Glutamatergic neuron (in vitro differentiated cells): ENCODE results near the gene MST1R. TPM values are rescaled to one million over a fixed set of nuclear protein-coding genes. Genes with fewer than 3 reads are reported as not detected.
"Not testable (repeated sequence)": the region's sequence is repeated elsewhere in the genome, so short reads cannot be mapped to it uniquely, and the experiment has no call there.

Source experiments
- DNase-seq: peaks from one replicate; pipeline ENCODE4 v3.0.0; 2022
- H3K27ac Mint-ChIP-seq: one replicate; pipeline ENCODE4 v1.8.0; 2020; ENCODE audit warnings: mild to moderate bottlenecking, mixed read lengths, inconsistent platforms; ENCODE audit not compliant: unreplicated experiment
- H3K27me3 Mint-ChIP-seq: one replicate; pipeline ENCODE4 v1.8.0; 2020; ENCODE audit warnings: mild to moderate bottlenecking, moderate library complexity, mixed read lengths, inconsistent platforms; ENCODE audit not compliant: unreplicated experiment
- H3K36me3 Mint-ChIP-seq: one replicate; pipeline ENCODE4 v1.8.0; 2020; ENCODE audit warnings: mild to moderate bottlenecking, mixed read lengths, inconsistent platforms; ENCODE audit not compliant: unreplicated experiment
- H3K4me1 Mint-ChIP-seq: one replicate; pipeline ENCODE4 v1.8.0; 2020; ENCODE audit warnings: mild to moderate bottlenecking, low read depth, mixed read lengths, inconsistent platforms; ENCODE audit not compliant: unreplicated experiment
- H3K4me3 Mint-ChIP-seq: one replicate; pipeline ENCODE4 v1.8.0; 2020; ENCODE audit warnings: mild to moderate bottlenecking, mixed read lengths, inconsistent platforms; ENCODE audit not compliant: unreplicated experiment
- H3K9me3 Mint-ChIP-seq: one replicate; pipeline ENCODE4 v1.8.0; 2020; ENCODE audit warnings: mild to moderate bottlenecking, moderate library complexity, mixed read lengths, inconsistent platforms; ENCODE audit not compliant: unreplicated experiment
- CTCF ChIP-seq: fragments of 200-600 bp; sonication (generic); IDR thresholded peaks from one replicate; pipeline ENCODE4 v1.5.0; 2021; ENCODE audit not compliant: partially characterized antibody, unreplicated experiment
- total RNA-seq: library from RNA; stranded (reverse); fragmentation: NEBNext Ultra II Directional; extraction: Animal tissue kit (Norgen Biotek cat#: 25700); gene quantifications from one replicate; pipeline ENCODE4 v1.2.1, GENCODE V29; 2021; ENCODE audit not compliant: unreplicated experiment

Gene MST1R
- total RNA-seq, 1 donor from 2014 or later, result 8.6 TPM

- TF ChIP-seq CTCF, result no peak
- H3K36me3 Mint-ChIP-seq, result no peaks in the 10 kb centered on the region
- H3K4me3 Mint-ChIP-seq, result peak within 1 kb of the TSS; percentile 98
- H3K9me3 Mint-ChIP-seq, result peaks cover 5% of the 10 kb centered on the region
- H3K4me1 Mint-ChIP-seq, result peaks cover 3% of the 10 kb centered on the region
- H3K27me3 Mint-ChIP-seq, result peaks cover 8% of the 10 kb centered on the region
- DNase-seq, result peak; percentile 97
- peak within 1 kb of the TSS; percentile 98 for H3K27ac Mint-ChIP-seq
These were observed 36.4 kb upstream of the MST1R start, which contains the start of gene RBM6 for GRCh38 chr3:49939858-49940666. Gene RBM6 (plus strand): TSS chr3:49940150. CDS start chr3:49962642, 22,492 bp downstream.

- Mint-ChIP-seq H3K36me3 (no peaks in the 10 kb centered on the region), H3K4me3 (no peak overlapping the region), H3K4me1 (peaks cover 3% of the 10 kb centered on the region), H3K9me3 (peaks cover 5% of the 10 kb centered on the region), H3K27ac (no peak overlapping the region), H3K27me3 (peaks cover 8% of the 10 kb centered on the region)
- no peak for DNase-seq
- no peak for TF ChIP-seq CTCF
These were observed 33.4 kb upstream of the MST1R start for GRCh38 chr3:49937090-49937489.

GRCh38 chr3:49932281-49932680 is 28.6 kb upstream of the MST1R start:
- not testable (repeated sequence) for H3K27me3 Mint-ChIP-seq, H3K4me1 Mint-ChIP-seq

GRCh38 chr3:49930922-49931321 is 27.2 kb upstream of the MST1R start:
- Mint-ChIP-seq H3K27ac (no peak overlapping the region), H3K9me3 (no peaks in the 10 kb centered on the region), H3K4me3 (no peak overlapping the region), H3K4me1 (peaks cover 6% of the 10 kb centered on the region), H3K27me3 (peaks cover 1% of the 10 kb centered on the region), H3K36me3 (no peaks in the 10 kb centered on the region)
- no peak for DNase-seq
- no peak for TF ChIP-seq CTCF

More at GRCh38 chr3:49932281-49932680, 28.6 kb upstream of the MST1R start:
- H3K4me3 Mint-ChIP-seq, DNase-seq, H3K27ac Mint-ChIP-seq, H3K9me3 Mint-ChIP-seq, H3K36me3 Mint-ChIP-seq: not testable (repeated sequence)

- peak overlapping the region; percentile 64 for H3K27ac Mint-ChIP-seq
- peaks cover 6% of the 10 kb centered on the region for H3K4me1 Mint-ChIP-seq
- peaks cover 3% of the 10 kb centered on the region for H3K27me3 Mint-ChIP-seq
- H3K36me3 Mint-ChIP-seq, result no peaks in the 10 kb centered on the region
- no peak for DNase-seq
- H3K4me3 Mint-ChIP-seq, result peak overlapping the region; percentile 79
- no peak for TF ChIP-seq CTCF
- no peaks in the 10 kb centered on the region for H3K9me3 Mint-ChIP-seq
These were observed 26.6 kb upstream of the MST1R start for GRCh38 chr3:49930168-49930690.
